T-helper 17 cell (primary cell): ENCODE results near the gene TTK. TPM values are rescaled to one million over a fixed set of nuclear protein-coding genes. Genes with fewer than 3 reads are reported as not detected.
A peak's percentile ranks its signal among the peaks of the same experiment; 100 is the strongest.
"Not testable (repeated sequence)": the region's sequence is repeated elsewhere in the genome, so short reads cannot be mapped to it uniquely, and the experiment has no call there.

Source experiments
- ATAC-seq: fragments of 150-1000 bp; cut with Tn5 transposase; 2 replicates; pipeline ENCODE4 v1.10.0; 2021; ENCODE audit warnings: mild to moderate bottlenecking, moderate library complexity
- DNase-seq, 3 donors: peaks; one replicate each; pipeline versions ENCODE4 v3.0.0 to v3.0.0-alpha.2; 2020 to 2021
- H3K9me3 ChIP-seq: one replicate; pipeline ENCODE4 v1.7.0; 2013; ENCODE audit warnings: low read length, mild to moderate bottlenecking; ENCODE audit not compliant: control insufficient read depth, poor library complexity, severe bottlenecking
- H3K27ac Mint-ChIP-seq: one replicate; pipeline ENCODE4 v1.8.0; 2022; ENCODE audit warnings: mild to moderate bottlenecking, moderate library complexity, mixed read lengths
- H3K27me3 Mint-ChIP-seq: one replicate; pipeline ENCODE4 v1.8.0; 2022; ENCODE audit warnings: mixed read lengths
- H3K36me3 Mint-ChIP-seq: one replicate; pipeline ENCODE4 v1.8.0; 2022; ENCODE audit warnings: low read depth, mixed read lengths
- H3K4me1 Mint-ChIP-seq: one replicate; pipeline ENCODE4 v1.8.0; 2022; ENCODE audit warnings: mild to moderate bottlenecking, mixed read lengths
- H3K4me3 Mint-ChIP-seq: one replicate; pipeline ENCODE4 v1.8.0; 2022; ENCODE audit warnings: mild to moderate bottlenecking, moderate library complexity, mixed read lengths
- total RNA-seq, 4 donors: library from RNA in 2 of 4; stranded (reverse) in 2 of 4; gene quantifications; one replicate each; pipeline ENCODE4 v1.2.3 and lab custom pipeline; 2022 to 2026

The TTK gene
- total RNA-seq, 2 donors from 2014 or later, result 0.85 to 1.2 TPM

- Mint-ChIP-seq H3K27ac (no peak overlapping the region), H3K27me3 (peaks cover 5% of the 10 kb centered on the region), H3K4me3 (no peak overlapping the region), H3K4me1 (peaks cover 18% of the 10 kb centered on the region), H3K36me3 (peaks cover 5% of the 10 kb centered on the region)
- ATAC-seq, result no peak
- no peak for DNase-seq
- H3K9me3 ChIP-seq, result no peaks in the 10 kb centered on the region
These were observed 3.1 kb upstream of the TTK start for GRCh38 chr6:80001337-80001736.

- Mint-ChIP-seq H3K36me3 (peaks cover 3% of the 10 kb centered on the region), H3K27ac (peak overlapping the region; percentile 99), H3K27me3 (no peaks in the 10 kb centered on the region), H3K4me1 (peaks cover 20% of the 10 kb centered on the region), H3K4me3 (peak overlapping the region; percentile 97)
- DNase-seq (peak; percentile 19 to 45 (median 31)), ATAC-seq (peak; percentile 56)
- no peaks in the 10 kb centered on the region for H3K9me3 ChIP-seq
These were observed 650 bp upstream of the TTK start for GRCh38 chr6:80003826-80004172.

GRCh38 chr6:80005406-80005805 lies 957 bp downstream of the TTK start:
- H3K4me3 Mint-ChIP-seq, result peak overlapping the region; percentile 97
- DNase-seq (no peak), ATAC-seq (no peak)
- peak overlapping the region; percentile 99 for H3K27ac Mint-ChIP-seq
- peaks cover 20% of the 10 kb centered on the region for H3K4me1 Mint-ChIP-seq
- H3K27me3 Mint-ChIP-seq, result no peaks in the 10 kb centered on the region
- peaks cover 2% of the 10 kb centered on the region for H3K36me3 Mint-ChIP-seq
- no peaks in the 10 kb centered on the region for H3K9me3 ChIP-seq

- no peak overlapping the region for H3K27ac Mint-ChIP-seq
- no peak overlapping the region for H3K4me3 Mint-ChIP-seq
- no peak for DNase-seq
- peaks cover 2% of the 10 kb centered on the region for H3K36me3 Mint-ChIP-seq
- ATAC-seq, result no peak
- no peaks in the 10 kb centered on the region for H3K27me3 Mint-ChIP-seq
- peaks cover 20% of the 10 kb centered on the region for H3K4me1 Mint-ChIP-seq
- H3K9me3 ChIP-seq, result no peaks in the 10 kb centered on the region
These were observed 2.1 kb downstream of the TTK start for GRCh38 chr6:80006541-80006940.

GRCh38 chr6:80009531-80009930 lies 5.1 kb downstream of the TTK start:
- no peak overlapping the region for H3K27ac Mint-ChIP-seq
- DNase-seq (no peak), ATAC-seq (no peak)
- H3K4me1 Mint-ChIP-seq, result peaks cover 6% of the 10 kb centered on the region
- no peaks in the 10 kb centered on the region for H3K36me3 Mint-ChIP-seq
- H3K4me3 Mint-ChIP-seq, result no peak overlapping the region
- H3K9me3 ChIP-seq, result no peaks in the 10 kb centered on the region
- H3K27me3 Mint-ChIP-seq, result no peaks in the 10 kb centered on the region

- ATAC-seq, result no peak
- DNase-seq, result no peak
- peaks cover 3% of the 10 kb centered on the region for H3K36me3 Mint-ChIP-seq
These were observed 5.8 kb downstream of the TTK start for GRCh38 chr6:80010288-80010687.

GRCh38 chr6:80015839-80016435 lies 11.5 kb downstream of the TTK start:
- DNase-seq, result no peak
- ATAC-seq, result no peak
- Mint-ChIP-seq H3K27me3 (no peaks in the 10 kb centered on the region), H3K36me3 (peaks cover 3% of the 10 kb centered on the region), H3K27ac (no peak overlapping the region), H3K4me3 (no peak overlapping the region), H3K4me1 (peaks cover 7% of the 10 kb centered on the region)
- H3K9me3 ChIP-seq, result no peaks in the 10 kb centered on the region

More at GRCh38 chr6:80010288-80010687, 5.8 kb downstream of the TTK start:
- H3K9me3 ChIP-seq, result no peaks in the 10 kb centered on the region
- no peaks in the 10 kb centered on the region for H3K27me3 Mint-ChIP-seq
- no peak overlapping the region for H3K27ac Mint-ChIP-seq
- no peak overlapping the region for H3K4me3 Mint-ChIP-seq
- peaks cover 2% of the 10 kb centered on the region for H3K4me1 Mint-ChIP-seq

- DNase-seq, result no peak
- no peak overlapping the region for H3K4me3 Mint-ChIP-seq
- no peaks in the 10 kb centered on the region for H3K9me3 ChIP-seq
- peaks cover 9% of the 10 kb centered on the region for H3K4me1 Mint-ChIP-seq
- ATAC-seq, result no peak
- H3K27me3 Mint-ChIP-seq, result no peaks in the 10 kb centered on the region
- H3K36me3 Mint-ChIP-seq, result no peaks in the 10 kb centered on the region
- H3K27ac Mint-ChIP-seq, result no peak overlapping the region
These were observed 16.1 kb downstream of the TTK start for GRCh38 chr6:80020381-80021120.

- H3K4me3 Mint-ChIP-seq, result no peak overlapping the region
- no peaks in the 10 kb centered on the region for H3K27me3 Mint-ChIP-seq
- H3K9me3 ChIP-seq, result no peaks in the 10 kb centered on the region
- H3K27ac Mint-ChIP-seq, result no peak overlapping the region
- H3K36me3 Mint-ChIP-seq, result no peaks in the 10 kb centered on the region
- ATAC-seq, result no peak
- no peak for DNase-seq
- peaks cover 8% of the 10 kb centered on the region for H3K4me1 Mint-ChIP-seq
These were observed 16.7 kb downstream of the TTK start for GRCh38 chr6:80021131-80021530.

- H3K9me3 ChIP-seq, result no peaks in the 10 kb centered on the region
- ATAC-seq, result no peak
- Mint-ChIP-seq H3K36me3 (no peaks in the 10 kb centered on the region), H3K4me1 (peaks cover 6% of the 10 kb centered on the region), H3K27me3 (no peaks in the 10 kb centered on the region), H3K27ac (no peak overlapping the region), H3K4me3 (no peak overlapping the region)
- no peak for DNase-seq
These were observed 17.1 kb downstream of the TTK start for GRCh38 chr6:80021591-80021990.

- no peaks in the 10 kb centered on the region for H3K9me3 ChIP-seq
- no peaks in the 10 kb centered on the region for H3K27me3 Mint-ChIP-seq
- H3K4me3 Mint-ChIP-seq, result no peak overlapping the region
- ATAC-seq (no peak), DNase-seq (no peak)
- no peak overlapping the region for H3K27ac Mint-ChIP-seq
- no peaks in the 10 kb centered on the region for H3K36me3 Mint-ChIP-seq
- H3K4me1 Mint-ChIP-seq, result peaks cover 2% of the 10 kb centered on the region
These were observed 18.4 kb downstream of the TTK start for GRCh38 chr6:80022803-80023202.

- no peaks in the 10 kb centered on the region for H3K27me3 Mint-ChIP-seq
- ATAC-seq (no peak), DNase-seq (no peak)
- H3K27ac Mint-ChIP-seq, result no peak overlapping the region
- peaks cover 13% of the 10 kb centered on the region for H3K4me1 Mint-ChIP-seq
- H3K9me3 ChIP-seq, result no peaks in the 10 kb centered on the region
- no peak overlapping the region for H3K4me3 Mint-ChIP-seq
- H3K36me3 Mint-ChIP-seq, result no peaks in the 10 kb centered on the region
These were observed 24.1 kb downstream of the TTK start for GRCh38 chr6:80028589-80028988.

GRCh38 chr6:80029470-80029869 lies 25.0 kb downstream of the TTK start:
- H3K36me3 Mint-ChIP-seq, result no peaks in the 10 kb centered on the region
- DNase-seq, result no peak
- no peaks in the 10 kb centered on the region for H3K9me3 ChIP-seq
- no peak overlapping the region for H3K27ac Mint-ChIP-seq
- ATAC-seq, result no peak
- no peak overlapping the region for H3K4me3 Mint-ChIP-seq
- no peaks in the 10 kb centered on the region for H3K27me3 Mint-ChIP-seq
- H3K4me1 Mint-ChIP-seq, result peaks cover 11% of the 10 kb centered on the region

GRCh38 chr6:80048220-80048619 lies 43.8 kb downstream of the TTK start:
- not testable (repeated sequence) for H3K9me3 ChIP-seq, H3K27ac Mint-ChIP-seq, ATAC-seq, DNase-seq, H3K27me3 Mint-ChIP-seq, H3K4me3 Mint-ChIP-seq, H3K36me3 Mint-ChIP-seq, H3K4me1 Mint-ChIP-seq
